ENCODE results near the gene ZSCAN9. TPM values are rescaled to one million over a fixed set of nuclear protein-coding genes. Genes with fewer than 3 reads are reported as not detected.

ZSCAN9 gene
- 4.3 and 7.1 TPM in 2 replicates for total RNA-seq

DNA sequence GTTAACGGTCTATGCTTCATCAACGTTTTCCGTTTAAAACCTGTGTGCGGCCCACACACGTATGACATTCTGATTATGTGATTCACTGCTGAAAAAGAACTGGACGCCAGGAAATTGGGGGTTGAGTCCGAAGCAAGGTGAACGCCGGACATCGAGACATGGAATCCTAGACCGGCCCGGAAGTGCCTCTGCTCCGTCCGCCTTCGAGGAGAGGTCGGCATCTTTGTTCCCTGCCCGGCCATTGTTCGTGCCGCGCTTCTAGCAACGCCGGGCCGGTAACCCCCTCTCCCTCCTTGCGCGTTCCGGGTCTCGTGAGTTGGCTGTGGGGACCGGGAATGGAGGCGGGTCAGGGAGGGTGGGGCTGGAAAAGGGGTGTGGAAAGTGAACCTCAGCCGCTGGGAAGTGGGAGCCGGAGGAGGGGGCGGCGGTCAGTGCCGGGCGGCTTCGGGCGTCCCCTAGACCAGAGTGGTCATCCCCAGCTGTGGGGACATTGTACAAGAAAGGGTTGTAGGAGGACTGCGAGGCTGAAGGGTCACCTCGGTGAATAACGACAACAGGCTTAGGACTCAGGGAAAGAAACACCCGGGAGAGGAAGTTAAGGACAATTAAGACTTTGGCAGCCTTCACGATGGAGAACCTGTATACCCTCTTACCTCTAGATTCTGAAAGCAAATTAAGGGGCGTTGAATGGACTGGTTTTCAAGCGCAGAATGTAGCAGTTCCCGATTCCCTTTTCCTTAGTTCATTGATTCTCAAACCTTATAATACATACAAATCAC is at the start of gene ZSCAN9:
ZSCAN9 (plus strand) TSS at position 220 of the 779 bp plus-strand sequence. CDS start 1,810 bp downstream, outside the sequence.

DNA sequence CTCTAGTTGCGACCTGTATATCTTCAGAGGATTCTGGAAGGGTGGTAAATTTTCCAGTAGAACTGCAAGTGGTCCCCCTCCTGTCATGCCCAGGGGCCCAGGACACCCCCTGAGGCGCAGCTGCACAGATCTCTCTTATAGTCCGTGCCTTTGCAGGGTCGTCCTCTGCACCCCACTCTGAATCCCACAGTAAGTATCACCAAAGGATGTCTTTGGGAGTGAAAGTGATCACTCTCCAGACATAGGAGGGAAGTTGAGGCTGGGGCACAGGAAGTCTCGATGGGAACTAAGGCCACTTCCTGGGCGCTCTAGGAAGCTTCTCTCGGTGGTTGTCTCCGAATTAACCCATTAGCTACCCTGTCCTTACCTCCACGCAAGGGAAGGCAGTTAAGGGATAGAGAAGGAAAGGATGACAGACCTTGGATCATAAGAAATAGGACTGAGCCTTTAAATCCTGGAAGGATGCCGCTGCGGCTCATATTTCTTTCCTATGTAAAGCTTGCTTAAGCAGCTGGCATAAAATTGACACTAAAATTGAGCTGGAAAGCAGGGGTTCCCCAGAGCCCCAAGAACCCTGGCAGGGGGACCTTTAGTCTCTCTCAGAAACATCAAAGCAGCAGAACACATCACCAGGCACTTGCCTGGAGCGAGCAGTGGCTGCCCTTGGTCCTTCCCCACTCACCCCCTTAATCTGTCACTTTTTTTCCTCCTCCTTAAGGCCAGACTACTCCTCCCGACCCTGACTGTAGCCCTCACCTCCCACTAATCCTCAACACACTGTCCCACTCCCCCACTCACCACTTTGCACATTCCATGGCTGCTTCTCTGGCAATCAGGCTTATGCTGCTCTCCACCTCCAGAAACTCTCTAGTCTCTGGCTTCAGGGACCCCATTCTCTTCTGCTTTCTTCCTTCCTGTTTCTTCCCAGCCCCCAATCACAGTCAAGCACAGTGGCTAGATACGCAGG is 27.2 kb downstream of the ZSCAN9 start, which contains the start of gene ZKSCAN4:
ZKSCAN4 (minus strand) TSS at position 261 of the 967 bp plus-strand sequence. CDS start 289 bp downstream, outside the sequence.

DNA sequence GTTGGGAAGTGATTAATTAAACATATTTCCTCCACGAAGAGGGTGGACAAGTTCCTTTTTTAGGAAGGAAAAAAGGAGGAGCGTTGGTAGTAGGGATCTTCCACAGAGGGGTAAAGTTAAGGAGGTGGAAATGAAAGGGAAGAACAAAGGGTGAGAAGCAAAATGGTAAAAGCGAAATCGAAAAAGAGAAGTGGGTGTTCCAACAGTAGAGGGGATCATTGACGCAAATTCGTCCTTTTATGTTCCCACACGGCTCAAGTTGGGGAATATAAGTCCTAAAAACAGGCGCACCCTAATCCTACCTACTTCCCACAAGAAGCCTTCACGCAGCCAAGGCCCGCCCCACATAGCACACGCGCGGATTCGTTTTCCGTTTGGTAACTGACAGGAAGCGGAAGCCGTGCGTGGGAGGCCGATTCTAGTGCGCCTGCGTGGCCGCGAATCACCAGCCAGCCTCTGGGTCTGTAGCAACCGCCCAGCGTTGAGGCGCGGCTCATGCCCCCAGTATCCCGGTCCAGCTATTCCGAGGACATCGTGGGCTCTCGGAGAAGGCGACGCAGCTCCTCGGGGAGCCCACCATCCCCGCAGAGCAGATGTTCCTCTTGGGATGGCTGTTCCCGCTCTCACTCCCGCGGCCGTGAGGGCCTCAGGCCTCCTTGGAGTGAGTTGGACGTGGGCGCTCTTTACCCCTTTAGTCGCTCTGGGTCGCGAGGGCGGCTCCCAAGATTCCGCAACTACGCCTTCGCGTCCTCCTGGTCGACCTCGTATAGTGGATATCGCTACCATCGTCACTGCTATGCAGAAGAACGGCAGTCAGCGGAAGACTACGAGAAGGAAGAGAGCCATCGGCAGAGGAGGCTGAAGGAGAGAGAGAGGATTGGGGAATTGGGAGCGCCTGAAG is 34.1 kb downstream of the ZSCAN9 start, which contains the start of gene NKAPL:
NKAPL (plus strand) TSS at position 421 of the 901 bp plus-strand sequence; CDS start at position 496, 75 bp downstream.

DNA sequence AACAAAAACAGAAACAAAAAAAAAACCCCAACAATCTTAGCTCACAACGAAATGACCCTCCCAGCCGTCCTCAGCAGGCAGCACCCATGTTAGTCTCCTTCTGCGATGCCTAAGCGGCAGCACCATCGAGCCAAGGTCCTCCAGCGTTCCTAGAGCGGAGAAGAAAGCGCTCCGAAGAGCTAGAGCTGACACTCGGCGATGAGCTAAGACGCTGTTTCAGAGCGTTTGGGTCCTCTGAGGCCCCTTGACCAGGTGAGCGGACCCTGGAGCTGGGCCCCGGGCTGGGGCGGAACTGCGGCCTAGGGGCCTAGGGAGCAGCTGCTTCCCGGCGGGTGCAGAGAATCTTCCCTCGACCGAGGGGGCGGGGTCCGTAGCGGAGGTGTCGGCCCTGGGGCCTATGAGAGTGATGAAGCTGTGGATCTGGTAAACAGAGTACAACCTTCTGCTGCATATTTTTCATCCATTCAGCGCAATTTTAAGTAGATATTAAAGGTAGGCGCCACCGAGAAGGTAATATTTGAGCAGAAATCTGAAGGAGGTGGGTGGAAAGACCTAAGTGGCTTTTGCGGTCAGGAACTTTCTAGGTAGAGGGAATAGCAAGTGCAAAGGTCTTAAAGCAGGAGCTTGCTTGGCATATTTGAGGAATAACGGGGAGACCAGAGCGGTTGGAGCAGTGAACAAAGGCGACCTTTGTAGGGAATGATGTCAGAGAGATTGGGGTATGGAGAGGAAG is 42.1 kb downstream of the ZSCAN9 start, which contains the start of gene ZSCAN26:
ZSCAN26 (plus strand) TSS at position 182 of the 733 bp plus-strand sequence. CDS start 4,777 bp downstream, outside the sequence.

DNA sequence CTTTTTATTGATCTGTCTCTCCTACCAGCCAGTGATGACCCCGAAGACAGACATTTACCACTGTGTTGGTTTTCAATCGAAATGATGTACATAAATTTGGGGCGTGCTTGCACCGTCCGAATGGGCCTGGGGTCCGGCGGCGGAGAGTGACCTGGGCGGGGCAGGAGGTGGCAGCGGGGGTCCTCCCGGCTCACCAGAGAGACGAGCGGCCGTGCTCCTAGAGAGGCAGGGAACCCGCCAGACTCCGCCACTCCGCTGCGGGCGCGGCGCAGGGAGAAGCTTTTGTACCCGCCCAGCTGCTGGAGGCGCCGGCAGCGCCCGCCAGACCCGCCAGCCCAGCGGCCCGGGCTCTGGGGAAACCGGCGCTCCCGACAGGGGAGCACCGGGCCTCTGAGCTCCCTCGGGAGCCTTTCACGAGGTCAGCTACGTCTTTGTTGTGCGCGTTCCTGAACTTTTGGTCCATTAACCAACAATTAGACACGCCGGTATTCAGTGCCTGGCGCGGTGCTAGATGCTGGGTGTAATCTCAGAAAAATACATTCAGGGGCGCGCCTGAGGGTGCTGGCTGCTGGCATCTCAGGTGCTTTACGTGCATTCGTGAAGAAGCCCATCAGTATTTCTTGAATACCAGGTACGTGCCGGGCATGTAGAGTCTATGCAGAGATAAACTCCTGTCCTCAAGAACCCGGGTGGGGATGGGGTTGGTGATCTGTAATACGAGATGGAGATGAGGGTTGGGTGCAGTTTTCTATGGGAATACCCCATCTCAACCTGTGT is 56.4 kb downstream of the ZSCAN9 start, which contains the start of gene PGBD1:
PGBD1 (plus strand) TSS at position 285 of the 777 bp plus-strand sequence. CDS start 2,242 bp downstream, outside the sequence.

Other genes with a start within 250 kb of the ZSCAN9 start
- under 0.01 TPM in 1 of 2 replicates, not detected in the other for gene ZNF165, start 144.7 kb upstream of the ZSCAN9 start, total RNA-seq
- gene ZSCAN16, start 100.7 kb upstream of the ZSCAN9 start, total RNA-seq, result 0.09 and 0.58 TPM in 2 replicates
- 9.5 and 12.0 TPM in 2 replicates for gene ZKSCAN8, start 83.4 kb upstream of the ZSCAN9 start, total RNA-seq
- gene ZKSCAN4, start 27.0 kb downstream of the ZSCAN9 start, total RNA-seq, result 4.2 and 5.4 TPM in 2 replicates
- 2.3 and 3.7 TPM in 2 replicates for gene NKAPL, start 34.0 kb downstream of the ZSCAN9 start, total RNA-seq
- 7.4 and 10.3 TPM in 2 replicates for gene ZSCAN26, start 41.9 kb downstream of the ZSCAN9 start, total RNA-seq
- gene PGBD1, start 56.3 kb downstream of the ZSCAN9 start, total RNA-seq, result 3.7 and 5.0 TPM in 2 replicates
- gene ZSCAN31, start 110.9 kb downstream of the ZSCAN9 start, total RNA-seq, result 0.68 and 3.5 TPM in 2 replicates
- gene ZKSCAN3, start 124.7 kb downstream of the ZSCAN9 start, total RNA-seq, result 1.7 and 3.2 TPM in 2 replicates
- gene ZSCAN12, start 174.5 kb downstream of the ZSCAN9 start, total RNA-seq, result 2.7 and 3.9 TPM in 2 replicates
- 0.34 and 0.93 TPM in 2 replicates for gene ZSCAN23, start 218.2 kb downstream of the ZSCAN9 start, total RNA-seq